Stimulated activated naive CD4-positive, alpha-beta T cell treated with Interleukin-2 at 50 U/mL for 16 hours (primary cell): ENCODE results near the gene TNP2.

Source experiments
- DNase-seq: peaks from one replicate; lab custom pipeline; 2025; lab: John Stamatoyannopoulos, UW

The TNP2 gene

DNA sequence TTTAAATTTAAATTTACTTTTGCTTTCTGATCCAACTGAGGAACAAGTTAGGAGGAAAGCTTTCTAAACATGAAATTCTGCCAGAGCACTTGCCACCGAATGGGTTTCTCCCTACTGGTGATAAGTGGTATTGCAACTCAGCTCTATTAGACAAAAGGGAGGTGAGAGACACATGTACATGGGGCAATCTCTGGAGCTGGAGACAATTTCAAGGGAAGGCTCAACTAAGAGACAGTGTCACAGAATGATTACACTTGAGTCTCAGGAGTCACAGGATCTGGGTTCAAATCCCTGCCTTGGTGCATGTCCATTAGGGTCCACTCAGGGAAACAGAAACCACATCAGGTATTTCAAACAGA is 50.5 kb downstream of the TNP2 start:
- DNase-seq, result no peak
